C4-2B (cell line): ENCODE measurements around the gene NOLC1.

Experiments
- ZFX ChIP-seq: fragments of 450-650 bp; IDR thresholded peaks from 2 replicates; pipeline ENCODE4 v1.6.1; 2017
- TF ChIP-seq, protein P1 (sequence below): fragments of 450-650 bp; conservative IDR thresholded peaks from 2 replicates; pipeline ENCODE4 v1.5.1; 2017; ENCODE audit warnings: mild to moderate bottlenecking

DNA sequence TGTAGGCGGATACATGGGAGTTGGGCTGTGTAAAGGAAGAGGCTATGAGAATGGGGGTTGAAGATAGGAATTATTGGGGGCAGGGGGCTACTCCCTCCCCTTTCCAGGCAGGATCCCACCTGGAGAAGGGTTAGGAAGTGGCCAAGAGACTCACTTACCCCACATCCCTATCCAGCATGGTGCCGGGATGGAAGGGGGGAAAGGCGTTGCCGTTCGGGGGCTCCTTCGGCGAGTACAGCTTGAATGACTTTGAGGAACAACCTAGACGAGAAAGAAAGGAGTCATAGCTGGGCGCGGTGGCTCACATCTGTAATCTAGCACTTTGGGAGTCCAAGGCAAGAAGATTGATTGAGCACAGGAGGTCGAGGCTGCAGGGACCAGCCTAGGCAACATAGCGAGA is 40.9 kb upstream of the NOLC1 start:
- TF ChIP-seq, protein P1, sequence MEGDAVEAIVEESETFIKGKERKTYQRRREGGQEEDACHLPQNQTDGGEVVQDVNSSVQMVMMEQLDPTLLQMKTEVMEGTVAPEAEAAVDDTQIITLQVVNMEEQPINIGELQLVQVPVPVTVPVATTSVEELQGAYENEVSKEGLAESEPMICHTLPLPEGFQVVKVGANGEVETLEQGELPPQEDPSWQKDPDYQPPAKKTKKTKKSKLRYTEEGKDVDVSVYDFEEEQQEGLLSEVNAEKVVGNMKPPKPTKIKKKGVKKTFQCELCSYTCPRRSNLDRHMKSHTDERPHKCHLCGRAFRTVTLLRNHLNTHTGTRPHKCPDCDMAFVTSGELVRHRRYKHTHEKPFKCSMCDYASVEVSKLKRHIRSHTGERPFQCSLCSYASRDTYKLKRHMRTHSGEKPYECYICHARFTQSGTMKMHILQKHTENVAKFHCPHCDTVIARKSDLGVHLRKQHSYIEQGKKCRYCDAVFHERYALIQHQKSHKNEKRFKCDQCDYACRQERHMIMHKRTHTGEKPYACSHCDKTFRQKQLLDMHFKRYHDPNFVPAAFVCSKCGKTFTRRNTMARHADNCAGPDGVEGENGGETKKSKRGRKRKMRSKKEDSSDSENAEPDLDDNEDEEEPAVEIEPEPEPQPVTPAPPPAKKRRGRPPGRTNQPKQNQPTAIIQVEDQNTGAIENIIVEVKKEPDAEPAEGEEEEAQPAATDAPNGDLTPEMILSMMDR, result no peak
- no peak for TF ChIP-seq ZFX
